ENCODE measurements around the gene SYCP1. TPM values are rescaled to one million over a fixed set of nuclear protein-coding genes. Genes with fewer than 3 reads are reported as not detected.

The SYCP1 gene
- total and polyA plus RNA-seq, 2 experiments from 2014 or later: 0.24 to 0.66 TPM

DNA sequence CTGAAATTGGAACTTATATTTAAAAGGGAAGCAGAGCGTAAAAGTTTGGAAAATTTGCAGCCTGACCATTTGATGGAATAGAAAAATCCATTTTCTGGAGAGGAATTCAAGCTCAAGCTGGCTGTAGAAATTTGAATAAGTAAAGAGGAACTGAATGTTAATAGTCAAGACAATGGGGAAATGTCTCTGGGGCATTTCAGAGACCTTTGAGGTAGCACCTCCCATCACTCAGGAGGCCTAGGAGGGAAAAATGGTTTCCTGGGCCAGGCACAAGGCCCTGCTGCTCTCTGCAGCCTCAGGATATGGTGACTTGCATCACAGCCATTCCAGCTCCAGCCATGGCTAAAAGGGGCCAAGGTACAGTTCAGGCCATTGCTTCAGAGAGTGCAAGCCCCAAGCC, 157.3 kb downstream of the SYCP1 start (continued):
- TF ChIP-seq, protein P1, sequence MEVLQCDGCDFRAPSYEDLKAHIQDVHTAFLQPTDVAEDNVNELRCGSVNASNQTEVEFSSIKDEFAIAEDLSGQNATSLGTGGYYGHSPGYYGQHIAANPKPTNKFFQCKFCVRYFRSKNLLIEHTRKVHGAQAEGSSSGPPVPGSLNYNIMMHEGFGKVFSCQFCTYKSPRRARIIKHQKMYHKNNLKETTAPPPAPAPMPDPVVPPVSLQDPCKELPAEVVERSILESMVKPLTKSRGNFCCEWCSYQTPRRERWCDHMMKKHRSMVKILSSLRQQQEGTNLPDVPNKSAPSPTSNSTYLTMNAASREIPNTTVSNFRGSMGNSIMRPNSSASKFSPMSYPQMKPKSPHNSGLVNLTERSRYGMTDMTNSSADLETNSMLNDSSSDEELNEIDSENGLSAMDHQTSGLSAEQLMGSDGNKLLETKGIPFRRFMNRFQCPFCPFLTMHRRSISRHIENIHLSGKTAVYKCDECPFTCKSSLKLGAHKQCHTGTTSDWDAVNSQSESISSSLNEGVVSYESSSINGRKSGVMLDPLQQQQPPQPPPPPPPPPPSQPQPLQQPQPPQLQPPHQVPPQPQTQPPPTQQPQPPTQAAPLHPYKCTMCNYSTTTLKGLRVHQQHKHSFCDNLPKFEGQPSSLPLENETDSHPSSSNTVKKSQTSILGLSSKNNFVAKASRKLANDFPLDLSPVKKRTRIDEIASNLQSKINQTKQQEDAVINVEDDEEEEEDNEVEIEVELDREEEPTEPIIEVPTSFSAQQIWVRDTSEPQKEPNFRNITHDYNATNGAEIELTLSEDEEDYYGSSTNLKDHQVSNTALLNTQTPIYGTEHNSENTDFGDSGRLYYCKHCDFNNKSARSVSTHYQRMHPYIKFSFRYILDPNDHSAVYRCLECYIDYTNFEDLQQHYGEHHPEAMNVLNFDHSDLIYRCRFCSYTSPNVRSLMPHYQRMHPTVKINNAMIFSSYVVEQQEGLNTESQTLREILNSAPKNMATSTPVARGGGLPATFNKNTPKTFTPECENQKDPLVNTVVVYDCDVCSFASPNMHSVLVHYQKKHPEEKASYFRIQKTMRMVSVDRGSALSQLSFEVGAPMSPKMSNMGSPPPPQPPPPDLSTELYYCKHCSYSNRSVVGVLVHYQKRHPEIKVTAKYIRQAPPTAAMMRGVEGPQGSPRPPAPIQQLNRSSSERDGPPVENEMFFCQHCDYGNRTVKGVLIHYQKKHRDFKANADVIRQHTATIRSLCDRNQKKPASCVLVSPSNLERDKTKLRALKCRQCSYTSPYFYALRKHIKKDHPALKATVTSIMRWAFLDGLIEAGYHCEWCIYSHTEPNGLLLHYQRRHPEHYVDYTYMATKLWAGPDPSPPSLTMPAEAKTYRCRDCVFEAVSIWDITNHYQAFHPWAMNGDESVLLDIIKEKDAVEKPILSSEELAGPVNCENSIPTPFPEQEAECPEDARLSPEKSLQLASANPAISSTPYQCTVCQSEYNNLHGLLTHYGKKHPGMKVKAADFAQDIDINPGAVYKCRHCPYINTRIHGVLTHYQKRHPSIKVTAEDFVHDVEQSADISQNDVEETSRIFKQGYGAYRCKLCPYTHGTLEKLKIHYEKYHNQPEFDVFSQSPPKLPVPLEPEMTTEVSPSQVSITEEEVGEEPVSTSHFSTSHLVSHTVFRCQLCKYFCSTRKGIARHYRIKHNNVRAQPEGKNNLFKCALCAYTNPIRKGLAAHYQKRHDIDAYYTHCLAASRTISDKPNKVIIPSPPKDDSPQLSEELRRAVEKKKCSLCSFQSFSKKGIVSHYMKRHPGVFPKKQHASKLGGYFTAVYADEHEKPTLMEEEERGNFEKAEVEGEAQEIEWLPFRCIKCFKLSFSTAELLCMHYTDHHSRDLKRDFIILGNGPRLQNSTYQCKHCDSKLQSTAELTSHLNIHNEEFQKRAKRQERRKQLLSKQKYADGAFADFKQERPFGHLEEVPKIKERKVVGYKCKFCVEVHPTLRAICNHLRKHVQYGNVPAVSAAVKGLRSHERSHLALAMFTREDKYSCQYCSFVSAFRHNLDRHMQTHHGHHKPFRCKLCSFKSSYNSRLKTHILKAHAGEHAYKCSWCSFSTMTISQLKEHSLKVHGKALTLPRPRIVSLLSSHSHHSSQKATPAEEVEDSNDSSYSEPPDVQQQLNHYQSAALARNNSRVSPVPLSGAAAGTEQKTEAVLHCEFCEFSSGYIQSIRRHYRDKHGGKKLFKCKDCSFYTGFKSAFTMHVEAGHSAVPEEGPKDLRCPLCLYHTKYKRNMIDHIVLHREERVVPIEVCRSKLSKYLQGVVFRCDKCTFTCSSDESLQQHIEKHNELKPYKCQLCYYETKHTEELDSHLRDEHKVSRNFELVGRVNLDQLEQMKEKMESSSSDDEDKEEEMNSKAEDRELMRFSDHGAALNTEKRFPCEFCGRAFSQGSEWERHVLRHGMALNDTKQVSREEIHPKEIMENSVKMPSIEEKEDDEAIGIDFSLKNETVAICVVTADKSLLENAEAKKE (CRISPR knock-in tag; IDR thresholded peaks at IDR 0.05): no peak
- TF ChIP-seq NANOG (IDR thresholded peaks at IDR 0.05; ENCODE audit: borderline replicate concordance) (no peak), EZH2phosphoT487 (IDR thresholded peaks at IDR 0.05; ENCODE audit: unreplicated experiment) (no peak)

DNA sequence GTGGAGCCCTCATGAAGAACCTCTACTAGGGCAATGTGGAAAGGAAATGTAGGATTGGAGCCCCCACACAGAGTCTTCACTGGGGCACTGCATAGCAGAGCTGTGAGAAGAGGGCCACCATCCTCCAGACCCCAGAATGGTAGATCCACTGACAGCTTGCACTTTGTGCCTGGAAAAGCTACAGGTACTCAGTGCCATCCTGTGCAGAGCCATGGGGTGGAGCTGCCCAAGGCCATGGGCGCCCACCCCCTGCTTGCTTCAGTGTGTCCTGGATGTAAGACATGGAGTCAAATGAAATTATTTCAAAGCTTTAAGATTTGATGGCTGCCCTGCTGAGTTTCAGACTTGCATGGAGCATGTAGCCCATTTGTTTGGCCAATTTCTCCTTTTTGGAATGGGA, 157.8 kb downstream of the SYCP1 start:
- H3K9me3 Mint-ChIP-seq: peaks cover 3% of the 10 kb centered on the region; the same call in 2 of the 3 replicates
- H3K4me1 ChIP-seq (ENCODE audit: insufficient read depth): no peaks in the 10 kb centered on the region
- no peaks in the 10 kb centered on the region for H3K36me3 Mint-ChIP-seq (ENCODE audit: low read depth)
- no peaks in the 10 kb centered on the region for H3F3A ChIP-seq (replicated peaks; ENCODE audit: low read depth)
- no peak overlapping the region for H3K4me3 ChIP-seq
- no peak overlapping the region for H3K4me3 Mint-ChIP-seq
- no peak overlapping the region for H3K27ac Mint-ChIP-seq
- no peaks in the 10 kb centered on the region for H4K20me1 ChIP-seq (replicated peaks; ENCODE audit: insufficient read depth)
- peaks cover 8% of the 10 kb centered on the region for H3K9me2 ChIP-seq (ENCODE audit: insufficient read depth)
- H3K4me2 ChIP-seq: no peak overlapping the region
- no peaks in the 10 kb centered on the region for H3K79me2 ChIP-seq (replicated peaks; ENCODE audit: insufficient read depth)
- no peak overlapping the region for H3K27ac ChIP-seq (ENCODE audit: low read depth)
- ATAC-seq: no peak
- H2AFZ ChIP-seq: no peak overlapping the region
- H3K27me3 Mint-ChIP-seq (ENCODE audit: insufficient read depth, low read depth, poor library complexity): peaks cover 2% of the 10 kb centered on the region
- H3K27me3 ChIP-seq (ENCODE audit: insufficient read depth): no peaks in the 10 kb centered on the region
- H3K4me1 Mint-ChIP-seq: peaks cover 3% of the 10 kb centered on the region; the same call in 2 of the 3 replicates
- no peak for DNase-seq (ENCODE audit: low spot score)
- TF ChIP-seq ZNF114 (CRISPR knock-in tag; IDR thresholded peaks at IDR 0.05): no peak
- no peak for TF ChIP-seq EZH2 (IDR thresholded peaks at IDR 0.05; ENCODE audit: low read depth, unreplicated experiment)
- no peaks in the 10 kb centered on the region for H3K36me3 ChIP-seq (ENCODE audit: insufficient read depth)
